Renal cortical epithelial cell (primary cell): ENCODE measurements around the gene NPEPL1. TPM values are rescaled to one million over a fixed set of nuclear protein-coding genes. Genes with fewer than 3 reads are reported as not detected.

Experiments used
- DNase-seq: peaks from one replicate; pipeline ENCODE4 v3.0.0-alpha.2; 2011; ENCODE audit warnings: low read depth
- total RNA-seq: library from RNA; depleted of rRNA; stranded (reverse); fragments of >200 nt; gene quantifications from 2 replicates; pipeline ENCODE4 v1.2.3, GENCODE V29; 2014

The NPEPL1 gene
- total RNA-seq, 1 donor from 2014 or later = 19.5 TPM

- DNase-seq = peak; percentile 82
These were observed 8.3 kb upstream of the NPEPL1 start for GRCh38 chr20:58684291-58684690.

DNA sequence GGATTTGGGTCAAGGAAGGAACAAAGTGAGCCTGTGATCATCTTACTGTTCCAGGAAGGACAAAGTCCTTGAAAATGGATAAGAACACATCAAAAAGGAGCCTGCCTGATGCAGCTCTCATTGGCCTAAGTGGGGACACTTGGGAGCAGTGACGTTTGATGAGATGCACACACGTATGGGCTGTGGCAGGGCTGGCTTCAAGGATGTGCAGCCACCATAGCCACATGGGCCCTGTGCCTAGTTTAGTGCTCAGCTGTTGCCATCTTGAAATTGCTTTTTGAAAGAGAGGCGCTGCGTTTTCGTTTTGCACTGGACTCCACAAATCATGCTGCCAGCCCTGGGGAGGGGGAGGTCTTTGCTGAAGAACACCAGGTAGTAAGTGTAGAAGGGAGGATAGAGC lies 6.6 kb upstream of the NPEPL1 start:
- DNase-seq = no peak

DNA sequence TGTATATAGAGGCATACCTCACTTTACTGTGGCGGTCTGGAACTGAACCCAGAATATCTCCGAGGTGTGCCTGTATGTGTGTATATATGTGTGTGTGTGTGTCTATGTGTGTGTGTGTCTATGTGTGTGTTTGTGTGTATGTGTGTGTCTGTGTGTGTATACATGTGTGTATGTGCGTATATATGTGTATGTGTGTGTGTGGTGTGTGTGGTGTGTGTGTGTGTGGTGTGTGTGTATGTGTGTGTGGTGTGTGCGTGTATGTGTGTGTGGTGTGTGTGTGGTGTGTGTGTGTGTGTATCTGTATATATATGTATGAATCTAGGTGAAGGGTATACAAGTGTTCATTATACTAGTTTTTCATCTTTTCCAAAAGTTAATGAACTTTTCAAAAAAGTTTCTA lies 4.2 kb upstream of the NPEPL1 start:
- DNase-seq = no peak

GRCh38 chr20:58688840-58689239 lies 3.8 kb upstream of the NPEPL1 start:
- DNase-seq = peak; percentile 18

- DNase-seq = no peak
These were observed 2.0 kb upstream of the NPEPL1 start for GRCh38 chr20:58690396-58691135.

GRCh38 chr20:58691773-58692578 lies 624 bp upstream of the NPEPL1 start:
- DNase-seq = no peak

GRCh38 chr20:58693226-58694006 lies 816 bp downstream of the NPEPL1 start:
- no peak for DNase-seq

GRCh38 chr20:58694241-58695083 lies 1.9 kb downstream of the NPEPL1 start:
- DNase-seq = no peak

DNA sequence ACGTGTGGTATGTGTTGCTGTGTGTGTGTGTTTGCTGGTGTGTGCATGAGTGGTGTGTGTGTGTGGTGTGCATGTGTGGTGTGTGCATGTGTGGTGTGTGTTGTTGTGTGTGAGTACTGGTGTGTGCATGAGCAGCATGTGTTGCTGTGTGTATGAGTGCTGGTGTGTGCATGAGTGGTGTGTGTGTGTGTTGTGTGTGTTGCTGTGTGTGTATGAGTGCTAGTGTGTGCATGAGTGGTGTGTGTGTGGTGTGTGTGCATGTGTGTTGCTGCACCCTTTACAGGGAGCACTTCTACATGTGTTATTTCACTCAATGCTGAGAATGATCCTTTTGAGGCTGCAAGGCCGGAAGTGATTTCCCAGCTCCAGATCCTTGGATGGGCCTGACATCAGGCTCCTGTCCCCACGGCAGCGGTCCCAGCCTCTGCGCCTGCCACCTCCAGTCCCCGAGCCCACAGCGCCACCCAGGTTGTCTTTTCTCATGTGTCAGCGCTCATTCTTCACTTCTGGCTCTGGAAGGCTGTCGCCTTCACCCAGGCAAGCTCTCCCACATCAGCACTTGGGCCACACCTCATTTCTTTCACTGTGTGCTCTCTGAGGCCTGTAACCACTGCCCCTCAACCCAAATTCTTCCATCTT lies 2.6 kb downstream of the NPEPL1 start:
- no peak for DNase-seq

GRCh38 chr20:58695895-58696375 lies 3.3 kb downstream of the NPEPL1 start:
- DNase-seq = no peak

DNA sequence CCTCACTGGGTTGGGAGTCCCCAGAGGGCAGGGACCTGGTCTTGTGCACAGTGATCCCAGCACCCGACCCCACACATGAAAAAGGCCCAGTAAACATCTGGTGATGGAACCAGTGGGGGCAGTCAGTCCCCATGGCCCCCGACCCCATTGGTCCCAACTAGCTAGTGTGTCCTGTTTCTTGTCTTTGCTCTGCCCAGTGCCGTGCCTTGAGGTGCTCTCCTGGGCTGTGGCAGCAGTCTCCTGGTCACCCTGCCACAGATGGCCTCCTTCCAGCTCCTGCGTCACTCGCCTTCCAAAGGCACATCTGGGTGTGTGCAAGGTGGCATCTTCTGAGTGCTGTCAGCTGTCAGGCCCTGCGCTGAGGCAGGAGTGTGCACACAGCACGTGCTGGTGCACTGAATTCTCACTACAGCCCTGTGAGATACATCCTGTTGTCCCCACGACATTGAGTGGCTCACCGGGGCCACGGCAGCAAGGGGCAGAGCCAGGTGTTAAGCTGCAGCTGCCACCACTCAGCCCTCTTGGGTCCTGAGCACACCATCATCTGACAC lies 3.9 kb downstream of the NPEPL1 start:
- DNase-seq = no peak

DNA sequence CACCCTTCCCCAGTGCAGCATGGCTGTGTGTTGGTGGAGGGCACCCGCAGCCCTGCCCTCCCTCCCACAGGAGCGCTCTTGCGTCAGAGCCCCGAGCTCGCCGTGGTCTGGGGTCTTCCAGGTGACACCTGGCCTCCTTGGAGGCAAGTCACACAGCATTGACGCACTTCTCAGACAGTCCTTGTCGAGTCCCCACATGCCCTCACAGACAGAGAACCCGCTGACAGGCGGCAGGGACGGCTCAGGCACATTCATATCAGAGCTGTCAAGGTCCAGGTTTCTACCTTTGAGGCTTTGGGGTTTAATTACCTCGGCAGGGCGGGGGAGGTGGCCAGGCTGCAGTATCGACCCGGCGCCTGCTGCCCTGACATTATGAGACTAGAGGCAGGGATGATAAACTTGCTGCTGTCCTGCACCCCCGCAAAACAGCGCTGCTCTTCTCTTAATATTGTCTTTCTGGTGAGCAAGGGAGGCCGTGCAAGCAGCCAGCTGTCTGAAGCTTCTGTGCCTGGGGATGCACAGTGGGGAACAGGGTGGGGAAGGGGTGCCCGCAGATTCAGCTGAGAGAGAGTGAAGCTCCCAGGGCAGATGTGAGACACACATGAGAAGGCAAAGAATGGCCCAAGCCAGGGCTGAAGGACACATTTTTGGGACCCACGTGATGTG lies 4.7 kb downstream of the NPEPL1 start:
- DNase-seq = no peak

- no peak for DNase-seq
These were observed 5.5 kb downstream of the NPEPL1 start for GRCh38 chr20:58697867-58698703.

DNA sequence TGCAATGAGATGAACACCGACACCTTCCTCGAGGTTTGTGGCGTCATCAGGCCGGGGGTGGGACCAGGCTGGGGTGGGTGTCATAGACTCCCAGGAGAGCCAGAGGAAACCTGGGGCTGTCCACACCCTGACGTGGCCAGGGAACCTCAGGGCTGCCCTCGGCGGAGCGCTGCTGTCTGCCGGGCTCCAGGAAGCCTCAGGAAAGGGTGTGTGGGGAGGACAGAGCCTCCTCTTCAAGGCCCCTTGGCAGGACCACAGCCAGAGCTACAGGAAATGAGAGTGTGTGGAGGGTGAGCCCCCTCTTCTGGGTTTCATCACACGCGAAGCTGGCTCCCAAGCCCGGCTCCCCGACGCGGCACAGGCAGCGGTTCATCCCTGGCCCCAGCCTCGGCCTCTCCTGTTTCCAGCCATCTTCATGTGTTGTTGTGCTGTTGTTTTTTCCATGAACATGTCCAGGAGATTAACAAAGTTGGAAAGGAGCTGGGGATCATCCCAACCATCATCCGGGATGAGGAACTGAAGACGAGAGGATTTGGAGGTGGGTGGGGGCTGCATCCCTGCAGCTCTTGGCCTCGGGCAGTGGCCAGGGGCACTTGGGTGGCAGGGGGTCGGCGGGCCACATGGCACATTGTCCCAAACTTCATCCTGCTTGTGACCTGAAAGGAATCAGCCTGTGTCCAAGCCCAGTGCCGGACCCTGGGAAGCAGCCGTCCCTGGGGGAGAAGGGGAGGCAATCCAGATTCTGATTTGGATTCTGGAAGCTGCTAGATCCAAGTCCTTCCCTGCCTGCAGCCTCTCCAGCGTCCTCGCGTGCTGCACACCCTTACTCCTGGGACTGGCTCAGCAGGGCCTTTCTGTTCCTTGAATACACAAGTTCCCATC lies 6.4 kb downstream of the NPEPL1 start:
- no peak for DNase-seq

DNA sequence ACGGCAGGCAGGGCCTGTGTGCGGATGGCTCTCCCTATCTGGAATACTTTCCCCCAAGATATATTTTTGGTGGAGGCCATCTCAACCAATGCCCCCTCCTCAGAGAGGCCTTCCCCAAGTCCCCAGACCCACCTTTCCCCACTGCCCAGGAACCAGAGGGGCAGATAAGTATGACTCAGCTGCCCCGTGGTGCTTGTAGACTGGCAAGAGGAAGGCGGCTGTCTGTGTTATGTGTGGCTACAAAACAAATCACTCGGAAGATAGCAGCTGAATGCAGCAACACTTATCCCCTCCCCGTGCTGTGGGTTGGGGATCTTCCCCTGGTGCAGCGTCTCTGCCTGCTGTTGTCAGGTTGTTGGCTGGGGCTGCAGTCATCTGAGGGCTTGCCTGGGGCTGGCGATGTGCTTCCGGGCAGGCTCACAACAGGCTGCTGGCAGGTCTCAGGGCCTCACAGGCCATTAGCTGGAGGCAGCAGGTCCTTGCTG lies 7.1 kb downstream of the NPEPL1 start:
- no peak for DNase-seq

DNA sequence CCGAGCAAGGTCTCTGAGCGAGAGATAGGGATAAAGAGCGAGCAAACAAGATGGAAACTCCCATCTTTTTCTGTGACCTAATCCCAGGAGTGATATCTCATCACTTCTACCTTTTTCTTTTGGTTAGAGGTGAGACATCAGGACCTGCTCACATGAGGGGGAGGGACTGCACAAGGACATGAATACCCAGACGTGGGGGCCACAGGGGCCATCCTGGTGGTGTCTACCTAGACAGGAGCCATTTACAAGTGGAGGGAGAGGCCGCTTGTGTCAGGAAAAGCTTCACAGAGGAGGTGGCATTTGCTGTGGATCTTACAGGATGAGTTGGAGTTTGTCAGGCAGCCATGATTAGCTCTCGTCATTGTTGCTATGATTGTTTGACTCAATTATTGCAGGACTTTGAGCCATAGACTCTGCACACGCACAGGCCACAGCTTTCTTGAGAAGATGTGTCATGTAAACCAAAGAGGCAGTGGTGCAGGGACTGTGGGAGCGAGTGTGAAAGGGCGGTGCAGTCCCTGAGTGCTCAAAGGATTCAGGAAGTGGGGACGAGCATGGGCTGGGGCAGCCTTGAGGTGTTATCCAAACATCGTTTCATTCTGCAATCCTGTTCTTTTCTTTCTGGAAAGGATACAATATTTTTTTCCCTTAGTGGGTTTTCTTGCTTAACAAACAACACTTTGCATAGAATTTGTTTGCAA lies 7.7 kb downstream of the NPEPL1 start:
- no peak for DNase-seq

DNA sequence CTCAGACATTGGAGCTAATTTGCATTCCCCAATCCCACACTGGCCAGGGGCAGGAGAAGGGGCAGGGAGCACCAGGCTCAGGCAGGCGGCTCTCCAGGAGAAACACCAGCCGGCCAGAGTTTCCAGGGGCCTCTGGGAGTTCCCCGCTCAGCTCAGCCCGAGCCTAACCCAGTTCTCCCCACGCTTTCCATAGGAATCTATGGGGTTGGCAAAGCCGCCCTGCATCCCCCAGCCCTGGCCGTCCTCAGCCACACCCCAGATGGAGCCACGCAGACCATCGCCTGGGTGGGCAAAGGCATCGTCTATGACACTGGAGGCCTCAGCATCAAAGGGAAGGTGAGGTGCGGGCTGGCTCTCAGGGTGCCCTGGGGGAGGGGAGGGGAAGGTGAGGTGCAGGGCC lies 8.2 kb downstream of the NPEPL1 start:
- DNase-seq = no peak
